Measurements from ENCODE around the gene KRTAP2-4.

DNA sequence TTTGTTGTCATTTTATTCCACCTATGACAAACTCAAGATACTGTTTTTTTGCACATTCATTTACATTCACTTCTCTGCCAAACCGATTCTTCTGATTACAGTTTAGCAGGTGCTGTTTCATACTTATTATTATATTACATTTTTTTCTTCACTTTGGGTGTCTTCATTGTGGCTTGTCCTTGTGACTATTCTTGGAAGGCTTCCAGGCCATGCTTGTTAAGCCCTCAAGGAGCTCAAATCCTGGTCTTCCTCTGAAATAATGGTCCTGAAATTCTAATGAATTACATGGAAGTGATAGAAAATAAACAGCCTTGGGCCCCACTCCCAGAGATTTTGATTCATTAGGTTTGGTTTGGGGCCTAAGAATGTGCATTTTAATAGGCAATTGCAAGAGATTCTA is 1.4 kb downstream of the KRTAP2-4 start:
- TF ChIP-seq SIN3A (IDR thresholded peaks at IDR 0.05; ENCODE audit: borderline replicate concordance, low read depth, low read length) (no peak), MTF1 (CRISPR knock-in tag; IDR thresholded peaks at IDR 0.05) (no peak), ZNF775 (CRISPR knock-in tag; IDR thresholded peaks at IDR 0.05; ENCODE audit: borderline replicate concordance) (no peak), ZNF451 (CRISPR knock-in tag; IDR thresholded peaks at IDR 0.05) (no peak), RAD51 (IDR thresholded peaks at IDR 0.05; ENCODE audit: borderline replicate concordance) (no peak), ETV6 (CRISPR knock-in tag; conservative IDR thresholded peaks at IDR 0.05) (no peak), ZNF839 (CRISPR knock-in tag; IDR thresholded peaks at IDR 0.05; ENCODE audit: borderline replicate concordance) (no peak), RAD21 (CRISPR knock-in tag; IDR thresholded peaks at IDR 0.05) (no peak)
- TF ChIP-seq, protein P1, sequence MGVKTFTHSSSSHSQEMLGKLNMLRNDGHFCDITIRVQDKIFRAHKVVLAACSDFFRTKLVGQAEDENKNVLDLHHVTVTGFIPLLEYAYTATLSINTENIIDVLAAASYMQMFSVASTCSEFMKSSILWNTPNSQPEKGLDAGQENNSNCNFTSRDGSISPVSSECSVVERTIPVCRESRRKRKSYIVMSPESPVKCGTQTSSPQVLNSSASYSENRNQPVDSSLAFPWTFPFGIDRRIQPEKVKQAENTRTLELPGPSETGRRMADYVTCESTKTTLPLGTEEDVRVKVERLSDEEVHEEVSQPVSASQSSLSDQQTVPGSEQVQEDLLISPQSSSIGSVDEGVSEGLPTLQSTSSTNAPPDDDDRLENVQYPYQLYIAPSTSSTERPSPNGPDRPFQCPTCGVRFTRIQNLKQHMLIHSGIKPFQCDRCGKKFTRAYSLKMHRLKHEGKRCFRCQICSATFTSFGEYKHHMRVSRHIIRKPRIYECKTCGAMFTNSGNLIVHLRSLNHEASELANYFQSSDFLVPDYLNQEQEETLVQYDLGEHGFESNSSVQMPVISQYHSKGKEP (CRISPR knock-in tag; IDR thresholded peaks at IDR 0.05), result no peak
- TF ChIP-seq, protein P2, sequence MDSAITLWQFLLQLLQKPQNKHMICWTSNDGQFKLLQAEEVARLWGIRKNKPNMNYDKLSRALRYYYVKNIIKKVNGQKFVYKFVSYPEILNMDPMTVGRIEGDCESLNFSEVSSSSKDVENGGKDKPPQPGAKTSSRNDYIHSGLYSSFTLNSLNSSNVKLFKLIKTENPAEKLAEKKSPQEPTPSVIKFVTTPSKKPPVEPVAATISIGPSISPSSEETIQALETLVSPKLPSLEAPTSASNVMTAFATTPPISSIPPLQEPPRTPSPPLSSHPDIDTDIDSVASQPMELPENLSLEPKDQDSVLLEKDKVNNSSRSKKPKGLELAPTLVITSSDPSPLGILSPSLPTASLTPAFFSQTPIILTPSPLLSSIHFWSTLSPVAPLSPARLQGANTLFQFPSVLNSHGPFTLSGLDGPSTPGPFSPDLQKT (CRISPR knock-in tag; IDR thresholded peaks at IDR 0.05; ENCODE audit: borderline replicate concordance), result no peak

Measured in HepG2 (cell line).